Right atrium auricular region (tissue), 2 donors: ENCODE data around the gene KCNF1. TPM values are rescaled to one million over a fixed set of nuclear protein-coding genes. Genes with fewer than 3 reads are reported as not detected.

Experiments used
- DNase-seq: peaks from one replicate; pipeline ENCODE4 v3.0.0-alpha.2; 2019; ENCODE audit warnings: low spot score
- H3K27ac ChIP-seq, 2 donors: fragments of 200-600 bp; sonication (generic); 1 replicate in 1 of 2; 2 replicates in 1 of 2; pipeline ENCODE4 v1.5.1; 2016 to 2019
- H3K27me3 ChIP-seq, 2 donors: fragments of 200-600 bp; sonication (generic); one replicate each; pipeline versions ENCODE4 v1.5.1 to v1.6.0; 2017 to 2019
- H3K36me3 ChIP-seq: fragments of 200-600 bp; sonication (generic); one replicate; pipeline ENCODE4 v1.5.1; 2016
- H3K4me1 ChIP-seq, 2 donors: fragments of 200-600 bp; sonication (generic); one replicate each; pipeline versions ENCODE4 v1.5.1 to v1.6.0; 2017 to 2019
- H3K4me3 ChIP-seq, 2 donors: fragments of 200-600 bp; sonication (generic); 1 replicate in 1 of 2; 2 replicates in 1 of 2; pipeline ENCODE4 v1.5.1; 2017 to 2019; ENCODE audit warnings: mild to moderate bottlenecking in 1 of 2, moderate library complexity in 1 of 2
- H3K9me3 ChIP-seq, 2 donors: fragments of 200-600 bp; sonication (generic); one replicate each; pipeline ENCODE4 v1.5.1; 2019
- CTCF ChIP-seq, 2 donors: fragments of 200-600 bp; sonication (generic); IDR thresholded peaks; one replicate each; pipeline ENCODE4 v1.5.1; 2019; ENCODE audit warnings: antibody characterized with exemption in 2 of 2
- total RNA-seq, 2 donors: library from RNA; depleted of rRNA; stranded (reverse); fragments of >200 nt; gene quantifications; one replicate each; pipeline ENCODE4 v1.1.0, GENCODE V29; 2016

Gene KCNF1
- total RNA-seq, 2 donors from 2014 or later: 0.30 to 0.94 TPM

DNA sequence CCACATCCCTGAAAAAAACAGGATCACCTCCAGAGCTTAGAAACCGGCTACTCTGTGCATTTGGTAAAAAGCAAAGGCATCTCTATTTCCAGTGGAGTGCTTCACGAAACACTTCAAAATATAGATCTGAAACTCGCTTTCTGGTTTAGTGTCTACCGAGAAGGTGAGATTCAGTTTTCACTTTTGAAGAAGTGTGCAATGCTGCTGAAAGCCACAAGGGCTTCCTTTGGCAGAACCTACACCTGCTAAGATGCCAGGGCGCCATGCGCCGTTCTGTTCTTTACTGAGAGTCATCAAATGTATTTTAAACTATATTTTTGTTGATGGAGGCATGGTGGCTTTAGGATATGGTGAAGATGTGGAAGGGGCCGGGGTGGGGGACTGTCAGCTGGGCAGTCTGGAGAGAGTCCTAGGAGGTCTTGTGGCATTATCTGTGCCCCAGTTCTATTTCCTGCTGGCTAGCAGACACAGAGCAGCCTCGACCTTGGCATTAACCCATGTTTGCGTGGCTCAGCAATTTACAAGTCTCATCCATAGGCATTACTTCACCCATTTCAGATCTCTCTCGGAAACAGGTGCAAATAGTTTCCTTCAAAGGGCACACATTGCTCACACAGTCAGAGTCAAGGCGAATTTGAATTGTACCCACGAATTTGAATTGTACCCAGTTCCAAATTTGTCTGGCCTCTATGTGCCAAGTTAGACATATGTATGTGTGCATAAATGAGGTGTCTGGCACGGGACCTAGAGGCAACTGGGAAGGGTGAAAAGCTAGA is 46.7 kb upstream of the KCNF1 start:
- Histone ChIP-seq H3K27ac (peak overlapping the region; percentile 86 to 94), H3K4me3 (no peak overlapping the region), H3K4me1 (peaks cover 3 to 61% of the 10 kb centered on the region in 2 donors), H3K27me3 (no peaks in the 10 kb centered on the region), H3K36me3 (no peaks in the 10 kb centered on the region), H3K9me3 (no peaks in the 10 kb centered on the region)
- TF ChIP-seq CTCF (IDR thresholded peaks at IDR 0.05): peak in 1 of 2 donors; percentile 26
- no peak for DNase-seq

GRCh38 chr2:10865841-10866240 is 45.9 kb upstream of the KCNF1 start:
- Histone ChIP-seq H3K4me1 (peaks cover 3 to 61% of the 10 kb centered on the region in 2 donors), H3K27ac (peak overlapping the region; percentile 86 to 94), H3K9me3 (no peaks in the 10 kb centered on the region), H3K36me3 (no peaks in the 10 kb centered on the region), H3K4me3 (no peak overlapping the region), H3K27me3 (no peaks in the 10 kb centered on the region)
- TF ChIP-seq CTCF (IDR thresholded peaks at IDR 0.05): no peak
- DNase-seq: no peak

- no peaks in the 10 kb centered on the region for H3K9me3 ChIP-seq
- peaks cover 3 to 46% of the 10 kb centered on the region in 2 donors for H3K4me1 ChIP-seq
- H3K27ac ChIP-seq: peak overlapping the region; percentile 86 to 94
- H3K36me3 ChIP-seq: no peaks in the 10 kb centered on the region
- TF ChIP-seq CTCF (IDR thresholded peaks at IDR 0.05): no peak
- DNase-seq: no peak
- no peak overlapping the region for H3K4me3 ChIP-seq
- no peaks in the 10 kb centered on the region for H3K27me3 ChIP-seq
Measured at GRCh38 chr2:10867692-10868420, 43.9 kb upstream of the KCNF1 start.

- Histone ChIP-seq H3K9me3 (no peaks in the 10 kb centered on the region), H3K27ac (peak overlapping the region; percentile 86 to 94), H3K4me3 (no peak overlapping the region), H3K36me3 (no peaks in the 10 kb centered on the region), H3K4me1 (peaks cover 3 to 39% of the 10 kb centered on the region in 2 donors), H3K27me3 (no peaks in the 10 kb centered on the region)
- DNase-seq: peak; percentile 74
- TF ChIP-seq CTCF (IDR thresholded peaks at IDR 0.05): no peak
Measured at GRCh38 chr2:10868465-10869314, 43.0 kb upstream of the KCNF1 start.

- no peaks in the 10 kb centered on the region for H3K27me3 ChIP-seq
- H3K36me3 ChIP-seq: no peaks in the 10 kb centered on the region
- DNase-seq: no peak
- H3K4me3 ChIP-seq: no peak overlapping the region
- peak overlapping the region; percentile 86 to 94 for H3K27ac ChIP-seq
- H3K4me1 ChIP-seq: peaks cover 0 to 27% of the 10 kb centered on the region in 2 donors
- H3K9me3 ChIP-seq: no peaks in the 10 kb centered on the region
- TF ChIP-seq CTCF (IDR thresholded peaks at IDR 0.05): no peak
Measured at GRCh38 chr2:10871978-10872377, 39.8 kb upstream of the KCNF1 start.
